Peyer's patch (tissue), 4 donors: ENCODE measurements around the gene NUDC. TPM values are rescaled to one million over a fixed set of nuclear protein-coding genes. Genes with fewer than 3 reads are reported as not detected.

ENCODE experiments used
- DNase-seq, 3 donors: peaks; one replicate each; pipeline ENCODE4 v3.0.0-alpha.2; 2017 to 2019
- H3K27ac ChIP-seq, 4 donors: fragments of 200-600 bp; sonication (generic); one replicate each; pipeline ENCODE4 v1.5.1; 2016 to 2019
- H3K27me3 ChIP-seq, 2 donors: fragments of 200-600 bp; sonication (generic); one replicate each; pipeline ENCODE4 v1.5.1; 2019
- H3K36me3 ChIP-seq, 3 donors: fragments of 200-600 bp; sonication (generic); one replicate each; pipeline ENCODE4 v1.5.1; 2016 to 2019
- H3K4me1 ChIP-seq, 4 donors: fragments of 200-600 bp; sonication (generic); one replicate each; pipeline ENCODE4 v1.5.1; 2016 to 2019
- H3K4me3 ChIP-seq, 4 donors: fragments of 200-600 bp; sonication (generic); 1 replicate in 3 of 4; 2 replicates in 1 of 4; pipeline ENCODE4 v1.5.1; 2016 to 2019; ENCODE audit warnings: mild to moderate bottlenecking in 1 of 4
- H3K9me3 ChIP-seq, 4 donors: fragments of 200-600 bp; sonication (generic); one replicate each; pipeline ENCODE4 v1.5.1; 2016 to 2019; ENCODE audit warnings: mild to moderate bottlenecking in 1 of 4
- CTCF ChIP-seq, 6 experiments: fragments of 450-650 bp in 4 of 6; fragments of 200-600 bp in 2 of 6; sonication (generic) in 1 of 6; IDR thresholded peaks; one replicate each; pipeline ENCODE4 v1.5.1; 2017 to 2019; ENCODE audit warnings: antibody characterized with exemption in 6 of 6, mild to moderate bottlenecking in 3 of 6, moderate library complexity in 1 of 6
- POLR2A ChIP-seq, 2 donors: fragments of 450-650 bp; IDR thresholded peaks; one replicate each; pipeline ENCODE4 v1.5.1; 2017; ENCODE audit warnings: antibody characterized with exemption in 2 of 2, mild to moderate bottlenecking in 2 of 2, moderate library complexity in 2 of 2
- total RNA-seq, 4 donors: library from RNA; depleted of rRNA; stranded (reverse); fragments of >200 nt; gene quantifications; one replicate each; pipeline ENCODE4 v1.1.0, GENCODE V29; 2016

The NUDC gene
- total RNA-seq, 4 donors from 2014 or later: 27.8 to 53.6 (median 31.7) TPM

GRCh38 chr1:26932531-26932930 is 11.0 kb downstream of the NUDC start:
- TF ChIP-seq CTCF (IDR thresholded peaks at IDR 0.05) (no peak), POLR2A (IDR thresholded peaks at IDR 0.05) (no peak)

GRCh38 chr1:26936823-26937222 is 15.3 kb downstream of the NUDC start:
- Histone ChIP-seq H3K27ac (no peak overlapping the region), H3K4me3 (no peak overlapping the region), H3K4me1 (no peaks in the 10 kb centered on the region), H3K36me3 (peaks cover 0 to 56% (median 3%) of the 10 kb centered on the region in 3 donors), H3K27me3 (no peaks in the 10 kb centered on the region), H3K9me3 (no peaks in the 10 kb centered on the region)
- TF ChIP-seq CTCF (IDR thresholded peaks at IDR 0.05) (no peak), POLR2A (IDR thresholded peaks at IDR 0.05) (no peak)
- DNase-seq: no peak

More at GRCh38 chr1:26932531-26932930, 11.0 kb downstream of the NUDC start:
- Histone ChIP-seq H3K36me3 (peaks cover 0 to 47% (median 0%) of the 10 kb centered on the region in 3 donors), H3K27ac (no peak overlapping the region), H3K4me1 (no peaks in the 10 kb centered on the region), H3K27me3 (no peaks in the 10 kb centered on the region), H3K4me3 (no peak overlapping the region), H3K9me3 (no peaks in the 10 kb centered on the region)
- DNase-seq: no peak

GRCh38 chr1:26938004-26938658 is 16.6 kb downstream of the NUDC start:
- no peaks in the 10 kb centered on the region for H3K9me3 ChIP-seq
- no peak overlapping the region for H3K4me3 ChIP-seq
- no peak overlapping the region for H3K27ac ChIP-seq
- peaks cover 0 to 65% (median 3%) of the 10 kb centered on the region in 3 donors for H3K36me3 ChIP-seq
- no peaks in the 10 kb centered on the region for H3K4me1 ChIP-seq
- no peak for TF ChIP-seq CTCF (IDR thresholded peaks at IDR 0.05)
- no peak for TF ChIP-seq POLR2A (IDR thresholded peaks at IDR 0.05)
- DNase-seq: no peak
- H3K27me3 ChIP-seq: no peaks in the 10 kb centered on the region

GRCh38 chr1:26938659-26939025 is 17.1 kb downstream of the NUDC start:
- Histone ChIP-seq H3K27ac (no peak overlapping the region), H3K4me1 (no peaks in the 10 kb centered on the region), H3K9me3 (no peaks in the 10 kb centered on the region), H3K27me3 (no peaks in the 10 kb centered on the region), H3K4me3 (no peak overlapping the region), H3K36me3 (peaks cover 0 to 66% (median 3%) of the 10 kb centered on the region in 3 donors)
- no peak for DNase-seq
- TF ChIP-seq POLR2A (IDR thresholded peaks at IDR 0.05): no peak
- no peak for TF ChIP-seq CTCF (IDR thresholded peaks at IDR 0.05)

GRCh38 chr1:26941311-26941710 is 19.8 kb downstream of the NUDC start:
- no peak for TF ChIP-seq CTCF (IDR thresholded peaks at IDR 0.05)
- no peak for TF ChIP-seq POLR2A (IDR thresholded peaks at IDR 0.05)
- no peak for DNase-seq
- no peak overlapping the region for H3K27ac ChIP-seq
- H3K4me1 ChIP-seq: peaks cover 0 to 5% (median 1%) of the 10 kb centered on the region in 4 donors
- no peak overlapping the region for H3K4me3 ChIP-seq
- no peaks in the 10 kb centered on the region for H3K27me3 ChIP-seq
- H3K9me3 ChIP-seq: no peaks in the 10 kb centered on the region
- H3K36me3 ChIP-seq: peaks cover 0 to 79% (median 3%) of the 10 kb centered on the region in 3 donors
